Kidney (tissue), 14 donors: ENCODE results near the gene SAT1. TPM values are rescaled to one million over a fixed set of nuclear protein-coding genes. Genes with fewer than 3 reads are reported as not detected.

Experiments
- DNase-seq, 5 donors: peaks; one replicate each; pipeline ENCODE4 v3.0.0-alpha.2; 2013 to 2020
- FAIRE-seq: peaks from 2 replicates; lab custom pipeline; 2012; peaks lifted over from hg19 to GRCh38; lab: Jason Lieb, UNC
- H3K27ac ChIP-seq, 2 donors: one replicate each; pipeline ENCODE4 v1.7.0; 2013; ENCODE audit warnings: low read depth in 2 of 2, low read length in 2 of 2, inconsistent platforms in 1 of 2
- H3K27me3 ChIP-seq: one replicate; pipeline ENCODE4 v1.7.1; 2013; ENCODE audit warnings: low read length, inconsistent platforms; ENCODE audit not compliant: control insufficient read depth, insufficient read depth
- H3K36me3 ChIP-seq, 3 donors: one replicate each; pipeline versions ENCODE4 v1.7.0 to v1.7.1; 2013; ENCODE audit warnings: low read length in 3 of 3, control low read depth in 1 of 3, inconsistent platforms in 1 of 3; ENCODE audit not compliant: insufficient read depth in 3 of 3, control insufficient read depth in 2 of 3
- H3K4me1 ChIP-seq, 3 donors: one replicate each; pipeline versions ENCODE4 v1.7.0 to v1.7.1; 2013; ENCODE audit warnings: low read length in 3 of 3, inconsistent platforms in 1 of 3, low read depth in 1 of 3; ENCODE audit not compliant: control insufficient read depth in 2 of 3, insufficient read depth in 2 of 3
- H3K4me3 ChIP-seq, 3 donors: one replicate each; pipeline versions ENCODE4 v1.7.0 to v1.8.1; 2013; ENCODE audit warnings: low read length in 3 of 3, control low read depth in 1 of 3, inconsistent platforms in 1 of 3
- H3K9ac ChIP-seq, 3 donors: one replicate each; pipeline versions ENCODE4 v1.7.0 to v1.7.1; 2013; ENCODE audit warnings: low read length in 3 of 3, control low read depth in 1 of 3, inconsistent platforms in 1 of 3
- H3K9me3 ChIP-seq, 3 donors: one replicate each; pipeline versions ENCODE4 v1.7.0 to v1.7.1; 2013; ENCODE audit warnings: low read length in 3 of 3, control low read depth in 1 of 3, inconsistent platforms in 1 of 3; ENCODE audit not compliant: control insufficient read depth in 2 of 3, insufficient read depth in 1 of 3
- intact Hi-C: fragments of 100-400 bp; cut with DNase I; formaldehyde crosslinking; loops from one replicate; pipeline ENCODE4 v1.11.1; 2022
- polyA plus RNA-seq: library from polyadenylated mRNA; stranded (reverse); fragments of 350-450 nt; fragmentation: Illumina TruSeq; extraction: RNeasy Lipid Tissue Mini Kit (QIAGEN cat#74804); gene quantifications from one replicate; pipeline ENCODE4 v1.2.3, GENCODE V29; 2014; ENCODE audit warnings: low read depth, low replicate concordance; ENCODE audit not compliant: insufficient read depth
- total RNA-seq: library from RNA; stranded (reverse); fragmentation: NEBNext Ultra II Directional; extraction: Animal tissue kit (Norgen Biotek cat#: 25700); gene quantifications from one replicate; pipeline ENCODE4 v1.2.1, GENCODE V29; 2021
- TF ChIP-seq, protein P1 (sequence below): IDR thresholded peaks from 3 replicates; pipeline ENCODE4 v1.5.1; 2012; ENCODE audit warnings: mild to moderate bottlenecking, moderate library complexity, borderline replicate concordance; ENCODE audit not compliant: insufficient read depth; ENCODE audit errors: extremely low read depth
- donor health status: control.
- donor health status: control.
- donor health status: control.
- donor health status: control.
- donor health status: control.
- donor health status: DM: yes; HTN: yes; CAD: no.
- donor health status: Normal renal cell carcinoma (clear cell type).

The SAT1 gene
- total and polyA plus RNA-seq, 2 donors from 2014 or later, result 417 to 574 TPM

DNA sequence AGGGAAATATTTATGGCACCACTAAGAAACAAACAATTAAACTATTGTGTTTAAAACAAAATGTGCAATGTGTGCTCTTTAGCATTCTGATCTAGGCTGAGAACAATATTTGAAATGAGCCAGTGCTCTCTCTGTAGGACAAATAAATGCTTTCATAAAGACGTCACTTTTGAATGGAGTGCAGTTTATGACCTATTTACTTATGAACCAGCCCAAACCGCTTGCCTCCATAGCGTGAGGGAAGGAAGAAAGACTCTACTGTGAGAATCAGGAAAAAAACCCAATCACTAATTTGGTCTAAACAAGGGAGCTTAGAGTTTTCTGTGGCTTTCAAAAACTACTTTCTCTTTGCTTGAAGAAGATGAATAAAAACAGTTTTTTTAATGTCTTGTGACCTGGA, 39.4 kb downstream of the SAT1 start:
- FAIRE-seq (no peak), DNase-seq (peak in 2 of 5 donors; percentile 45 to 68)
- Histone ChIP-seq H3K36me3 (no peaks in the 10 kb centered on the region), H3K9me3 (no peaks in the 10 kb centered on the region), H3K4me3 (no peak overlapping the region), H3K27ac (no peak overlapping the region), H3K9ac (no peak overlapping the region), H3K4me1 (no peaks in the 10 kb centered on the region), H3K27me3 (peaks cover 4% of the 10 kb centered on the region)
- TF ChIP-seq, protein P1, sequence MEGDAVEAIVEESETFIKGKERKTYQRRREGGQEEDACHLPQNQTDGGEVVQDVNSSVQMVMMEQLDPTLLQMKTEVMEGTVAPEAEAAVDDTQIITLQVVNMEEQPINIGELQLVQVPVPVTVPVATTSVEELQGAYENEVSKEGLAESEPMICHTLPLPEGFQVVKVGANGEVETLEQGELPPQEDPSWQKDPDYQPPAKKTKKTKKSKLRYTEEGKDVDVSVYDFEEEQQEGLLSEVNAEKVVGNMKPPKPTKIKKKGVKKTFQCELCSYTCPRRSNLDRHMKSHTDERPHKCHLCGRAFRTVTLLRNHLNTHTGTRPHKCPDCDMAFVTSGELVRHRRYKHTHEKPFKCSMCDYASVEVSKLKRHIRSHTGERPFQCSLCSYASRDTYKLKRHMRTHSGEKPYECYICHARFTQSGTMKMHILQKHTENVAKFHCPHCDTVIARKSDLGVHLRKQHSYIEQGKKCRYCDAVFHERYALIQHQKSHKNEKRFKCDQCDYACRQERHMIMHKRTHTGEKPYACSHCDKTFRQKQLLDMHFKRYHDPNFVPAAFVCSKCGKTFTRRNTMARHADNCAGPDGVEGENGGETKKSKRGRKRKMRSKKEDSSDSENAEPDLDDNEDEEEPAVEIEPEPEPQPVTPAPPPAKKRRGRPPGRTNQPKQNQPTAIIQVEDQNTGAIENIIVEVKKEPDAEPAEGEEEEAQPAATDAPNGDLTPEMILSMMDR, result no peak
- intact Hi-C loops, result no loop called here

DNA sequence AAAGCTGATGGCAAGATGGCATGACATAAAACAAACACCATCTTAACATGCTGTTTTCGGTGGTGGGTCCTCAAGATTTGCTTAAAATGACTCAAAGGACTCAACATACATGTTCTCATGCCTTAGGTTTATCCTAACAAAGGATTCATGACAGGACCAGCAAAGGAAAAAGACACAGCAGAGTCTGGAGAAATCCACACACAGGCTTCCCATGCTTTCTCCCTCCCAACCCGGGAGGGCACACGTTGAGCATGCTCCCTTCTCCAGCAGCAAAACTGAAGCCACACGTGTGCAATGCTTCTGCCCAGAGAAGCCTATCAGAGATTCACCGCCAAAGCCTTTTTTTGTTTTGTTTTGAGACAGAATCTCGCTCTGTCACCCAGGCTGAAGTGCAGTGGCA, 39.9 kb downstream of the SAT1 start:
- Histone ChIP-seq H3K27ac (no peak overlapping the region), H3K27me3 (peaks cover 4% of the 10 kb centered on the region)
- FAIRE-seq, result no peak

DNA sequence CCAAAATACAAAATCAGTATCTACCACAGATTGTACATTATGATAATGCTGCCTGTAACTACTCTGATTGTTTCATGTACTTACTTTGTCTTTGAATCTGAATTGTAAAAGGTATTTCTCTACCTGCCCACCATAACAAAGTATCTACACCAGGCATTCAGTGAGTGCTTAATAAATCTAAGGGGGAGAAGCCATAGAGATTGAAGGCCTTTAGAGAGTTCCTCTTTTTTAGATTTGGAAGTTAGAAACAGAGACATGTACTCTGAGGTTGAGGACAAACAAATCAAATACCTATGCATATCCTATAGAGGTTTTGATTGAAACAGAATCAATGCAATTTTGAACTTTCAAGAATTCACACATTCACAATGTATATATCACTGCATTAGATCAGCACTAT, 42.7 kb downstream of the SAT1 start:
- TF ChIP-seq, protein P1, result no peak
- no peak for FAIRE-seq
- Histone ChIP-seq H3K27me3 (peaks cover 4% of the 10 kb centered on the region), H3K27ac (no peak overlapping the region), H3K36me3 (no peaks in the 10 kb centered on the region), H3K4me3 (no peak overlapping the region), H3K9ac (no peak overlapping the region), H3K9me3 (no peaks in the 10 kb centered on the region), H3K4me1 (no peaks in the 10 kb centered on the region)
- intact Hi-C loops, result no loop called here
- DNase-seq, result no peak

More for the DNA sequence above, 39.9 kb downstream of the SAT1 start:
- H3K36me3 ChIP-seq, result no peaks in the 10 kb centered on the region
- no peaks in the 10 kb centered on the region for H3K9me3 ChIP-seq
- intact Hi-C loops, result no loop called here
- DNase-seq, result no peak
- no peak overlapping the region for H3K4me3 ChIP-seq
- no peak overlapping the region for H3K9ac ChIP-seq
- H3K4me1 ChIP-seq, result no peaks in the 10 kb centered on the region
- TF ChIP-seq, protein P1, result no peak

DNA sequence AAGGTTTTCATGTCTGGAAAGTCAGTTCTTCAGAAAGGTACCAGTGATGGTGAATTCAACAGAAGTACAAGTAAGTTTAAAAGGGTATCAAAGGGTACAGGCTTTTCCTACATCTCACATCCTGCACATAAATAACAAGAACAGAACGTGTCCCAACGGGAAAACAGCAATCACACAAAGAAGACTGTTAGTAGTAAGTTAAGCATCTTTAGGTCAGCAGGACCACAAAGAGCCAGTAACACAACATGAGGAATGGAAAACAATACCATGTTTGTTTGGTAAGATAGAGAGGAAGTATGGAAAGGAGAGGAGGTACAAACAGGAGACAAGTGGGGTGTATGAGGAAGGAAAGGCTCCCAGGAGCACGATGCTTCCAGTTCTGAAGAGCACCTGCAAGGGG, 43.2 kb downstream of the SAT1 start:
- Histone ChIP-seq H3K36me3 (no peaks in the 10 kb centered on the region), H3K27me3 (peaks cover 4% of the 10 kb centered on the region), H3K4me1 (no peaks in the 10 kb centered on the region), H3K9ac (no peak overlapping the region), H3K27ac (no peak overlapping the region), H3K9me3 (no peaks in the 10 kb centered on the region), H3K4me3 (no peak overlapping the region)
- FAIRE-seq, result no peak
- TF ChIP-seq, protein P1, result no peak
- DNase-seq, result no peak
- intact Hi-C loops, result no loop called here
